ENCODE measurements around the gene NAT9. TPM values are rescaled to one million over a fixed set of nuclear protein-coding genes. Genes with fewer than 3 reads are reported as not detected.

Gene NAT9
- total and polyA plus RNA-seq, 2 experiments from 2014 or later, result 29.2 to 34.8 TPM

DNA sequence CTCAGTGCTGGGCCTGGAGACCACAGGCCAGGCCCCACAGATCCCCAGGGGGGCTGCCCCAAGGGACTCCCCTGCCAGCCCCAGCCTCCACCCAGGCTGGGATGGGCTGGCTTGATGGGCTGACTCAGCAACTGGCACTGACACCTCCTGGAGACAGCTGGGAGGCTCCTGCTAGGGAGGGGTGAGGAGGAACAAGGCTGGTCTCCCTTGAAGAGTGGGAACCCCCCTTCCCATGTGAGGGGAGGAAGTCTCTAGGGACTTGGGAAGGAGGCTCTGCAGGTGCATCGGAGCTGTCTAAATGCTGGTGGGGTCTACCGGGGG, 17.3 kb downstream of the NAT9 start:
- Histone ChIP-seq H3K36me3 (replicated peaks; ENCODE audit: insufficient read depth, low read depth) (no peaks in the 10 kb centered on the region), H3K4me1 (ENCODE audit: insufficient read depth) (peaks cover 77% of the 10 kb centered on the region), H3K27me3 (no peaks in the 10 kb centered on the region), H3K9me2 (replicated peaks; ENCODE audit: insufficient read depth) (no peaks in the 10 kb centered on the region), H4K20me1 (ENCODE audit: insufficient read depth, poor library complexity, severe bottlenecking) (peaks cover 73% of the 10 kb centered on the region), H3K79me2 (peaks cover 90% of the 10 kb centered on the region), H3K4me3 (no peak overlapping the region), H3K27ac (peak overlapping the region; percentile 97), H2AFZ (no peak overlapping the region), H3K4me2 (peak overlapping the region; percentile 77), H3K9me3 (ENCODE audit: low read depth) (no peaks in the 10 kb centered on the region)
- DNase-seq (ENCODE audit: low spot score), result no peak
- TF ChIP-seq, protein P1, sequence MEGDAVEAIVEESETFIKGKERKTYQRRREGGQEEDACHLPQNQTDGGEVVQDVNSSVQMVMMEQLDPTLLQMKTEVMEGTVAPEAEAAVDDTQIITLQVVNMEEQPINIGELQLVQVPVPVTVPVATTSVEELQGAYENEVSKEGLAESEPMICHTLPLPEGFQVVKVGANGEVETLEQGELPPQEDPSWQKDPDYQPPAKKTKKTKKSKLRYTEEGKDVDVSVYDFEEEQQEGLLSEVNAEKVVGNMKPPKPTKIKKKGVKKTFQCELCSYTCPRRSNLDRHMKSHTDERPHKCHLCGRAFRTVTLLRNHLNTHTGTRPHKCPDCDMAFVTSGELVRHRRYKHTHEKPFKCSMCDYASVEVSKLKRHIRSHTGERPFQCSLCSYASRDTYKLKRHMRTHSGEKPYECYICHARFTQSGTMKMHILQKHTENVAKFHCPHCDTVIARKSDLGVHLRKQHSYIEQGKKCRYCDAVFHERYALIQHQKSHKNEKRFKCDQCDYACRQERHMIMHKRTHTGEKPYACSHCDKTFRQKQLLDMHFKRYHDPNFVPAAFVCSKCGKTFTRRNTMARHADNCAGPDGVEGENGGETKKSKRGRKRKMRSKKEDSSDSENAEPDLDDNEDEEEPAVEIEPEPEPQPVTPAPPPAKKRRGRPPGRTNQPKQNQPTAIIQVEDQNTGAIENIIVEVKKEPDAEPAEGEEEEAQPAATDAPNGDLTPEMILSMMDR (IDR thresholded peaks at IDR 0.05; ENCODE audit: poor library complexity), result no peak
- no peak for TF ChIP-seq EZH2phosphoT487 (IDR thresholded peaks at IDR 0.05; ENCODE audit: low read depth, severe bottlenecking, unreplicated experiment)
- TF ChIP-seq EZH2 (IDR thresholded peaks at IDR 0.05; ENCODE audit: borderline replicate concordance), result no peak
- 88% methylated on average over 2 of the region's 2 CpGs for WGBS (ENCODE audit: low lambda C conversion rate, missing lambda C conversion rate)

DNA sequence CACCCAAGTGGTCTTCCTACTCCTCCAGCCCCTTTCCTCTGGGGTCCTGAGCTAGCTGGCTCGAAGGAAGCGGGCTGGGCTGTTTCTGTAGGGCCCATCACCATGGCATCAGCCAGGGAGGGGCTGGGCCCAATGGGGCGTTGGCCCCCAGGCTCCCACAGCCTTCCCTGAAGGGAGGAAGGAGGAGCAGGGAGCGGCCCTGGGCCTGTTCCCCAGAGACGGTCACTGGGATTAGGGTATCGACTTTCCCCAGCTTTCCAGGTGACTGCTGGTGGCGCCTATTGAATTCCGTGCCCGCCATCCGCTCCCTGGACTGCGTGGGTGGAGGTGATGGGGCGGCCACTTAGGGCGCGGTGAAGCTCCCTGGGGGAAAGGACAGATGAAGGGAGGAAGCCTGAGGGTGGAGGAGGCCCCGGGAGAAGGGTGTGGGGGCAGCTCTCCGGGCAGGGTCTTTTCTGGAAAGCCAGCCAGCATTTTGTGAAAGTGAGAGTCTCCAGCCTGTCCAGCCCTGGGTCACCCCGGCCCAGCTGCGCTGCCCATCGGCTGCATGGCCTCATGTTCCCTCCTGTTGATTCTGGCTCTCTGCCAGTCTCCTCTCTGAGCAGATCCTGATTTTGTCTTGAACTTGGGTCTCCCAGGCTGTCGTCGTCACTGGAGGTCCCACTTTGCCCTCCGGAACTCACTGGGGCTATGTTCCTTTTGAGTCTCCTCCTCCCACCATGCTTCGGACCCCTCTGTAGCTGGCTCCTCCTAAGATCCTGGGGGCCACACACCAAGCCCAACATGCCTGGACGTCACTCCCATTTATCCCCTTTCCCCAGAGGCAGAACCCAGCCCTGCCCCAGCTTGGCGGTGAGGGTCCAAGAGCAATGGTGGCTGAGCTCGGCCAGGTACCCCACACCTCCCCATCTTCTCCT, 18.0 kb downstream of the NAT9 start:
- no peak for TF ChIP-seq EZH2 (IDR thresholded peaks at IDR 0.05; ENCODE audit: borderline replicate concordance)
- no peak for TF ChIP-seq EZH2phosphoT487 (IDR thresholded peaks at IDR 0.05; ENCODE audit: low read depth, severe bottlenecking, unreplicated experiment)
- TF ChIP-seq, protein P1 (IDR thresholded peaks at IDR 0.05; ENCODE audit: poor library complexity), result no peak
- H3K4me2 ChIP-seq, result peak overlapping the region; percentile 77
- H2AFZ ChIP-seq, result no peak overlapping the region
- DNase-seq (ENCODE audit: low spot score), result no peak
- H3K9me3 ChIP-seq (ENCODE audit: low read depth), result no peaks in the 10 kb centered on the region
- no peaks in the 10 kb centered on the region for H3K9me2 ChIP-seq (replicated peaks; ENCODE audit: insufficient read depth)
- peaks cover 94% of the 10 kb centered on the region for H3K79me2 ChIP-seq
- H3K4me1 ChIP-seq (ENCODE audit: insufficient read depth), result peaks cover 73% of the 10 kb centered on the region
- no peaks in the 10 kb centered on the region for H3K36me3 ChIP-seq (replicated peaks; ENCODE audit: insufficient read depth, low read depth)
- peak overlapping the region; percentile 97 for H3K27ac ChIP-seq
- no peaks in the 10 kb centered on the region for H3K27me3 ChIP-seq
- no peak overlapping the region for H3K4me3 ChIP-seq
- 63% methylated on average over 20 of the region's 26 CpGs for WGBS (ENCODE audit: low lambda C conversion rate, missing lambda C conversion rate)
- H4K20me1 ChIP-seq (ENCODE audit: insufficient read depth, poor library complexity, severe bottlenecking), result peaks cover 78% of the 10 kb centered on the region

DNA sequence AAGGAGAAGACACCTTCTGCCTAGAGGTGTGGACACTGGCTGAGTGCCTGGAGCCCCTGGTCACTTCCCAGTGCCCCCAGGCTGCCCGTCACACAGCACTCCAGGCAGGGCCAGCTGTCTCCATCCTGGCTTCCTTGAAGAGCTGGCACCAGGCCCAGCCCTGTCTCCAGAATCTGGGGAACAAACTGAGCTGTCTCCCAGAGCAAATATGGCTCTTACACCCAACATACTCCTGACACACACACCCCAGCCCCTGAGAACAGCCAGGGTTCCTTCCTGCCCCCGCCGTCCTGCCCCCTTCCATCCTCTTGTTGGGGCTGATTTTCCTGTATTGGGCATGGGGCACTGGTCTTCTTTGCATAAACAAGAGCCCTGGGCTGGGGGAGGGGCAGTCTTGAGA, 18.6 kb downstream of the NAT9 start:
- Histone ChIP-seq H3K9me3 (ENCODE audit: low read depth) (no peaks in the 10 kb centered on the region), H3K36me3 (replicated peaks; ENCODE audit: insufficient read depth, low read depth) (no peaks in the 10 kb centered on the region), H3K4me2 (peak overlapping the region; percentile 77), H2AFZ (no peak overlapping the region), H3K27ac (peak overlapping the region; percentile 97), H3K79me2 (peaks cover 99% of the 10 kb centered on the region), H4K20me1 (ENCODE audit: insufficient read depth, poor library complexity, severe bottlenecking) (peaks cover 83% of the 10 kb centered on the region), H3K4me1 (ENCODE audit: insufficient read depth) (peaks cover 73% of the 10 kb centered on the region), H3K9me2 (replicated peaks; ENCODE audit: insufficient read depth) (no peaks in the 10 kb centered on the region), H3K27me3 (no peaks in the 10 kb centered on the region), H3K4me3 (no peak overlapping the region)
- TF ChIP-seq EZH2 (IDR thresholded peaks at IDR 0.05; ENCODE audit: borderline replicate concordance), result no peak
- TF ChIP-seq, protein P1 (IDR thresholded peaks at IDR 0.05; ENCODE audit: poor library complexity), result no peak
- no peak for TF ChIP-seq EZH2phosphoT487 (IDR thresholded peaks at IDR 0.05; ENCODE audit: low read depth, severe bottlenecking, unreplicated experiment)
- DNase-seq (ENCODE audit: low spot score), result no peak
- WGBS (ENCODE audit: low lambda C conversion rate, missing lambda C conversion rate), result 73% methylated on average over 3 of the region's 3 CpGs
